BJ (cell line): ENCODE data around the gene FLACC1. TPM values are rescaled to one million over a fixed set of nuclear protein-coding genes. Genes with fewer than 3 reads are reported as not detected.

ENCODE experiments used
- CTCF ChIA-PET: fragments of 350-600 bp; formaldehyde crosslinking; extraction: SDS; loops from one replicate; lab custom pipeline; 2021; ENCODE audit warnings: antibody characterized with exemption, inconsistent platforms; lab: Yijun Ruan, JAX
- POLR2A ChIA-PET: fragments of 300-600 bp; sonication (Branson Sonifier 250); formaldehyde crosslinking; extraction: SDS; loops from one replicate; lab custom pipeline; 2021; ENCODE audit warnings: antibody characterized with exemption; lab: Charles Lee
- DNase-seq: peaks from one replicate; pipeline ENCODE4 v3.0.0-alpha.2; 2011; ENCODE audit warnings: low read depth
- H3K27me3 ChIP-seq: 2 replicates; pipeline ENCODE4 v1.6.0; 2011; ENCODE audit warnings: low read length; ENCODE audit not compliant: control insufficient read depth, insufficient read depth
- H3K36me3 ChIP-seq: 2 replicates; pipeline ENCODE4 v1.5.1; 2011; ENCODE audit warnings: low read length; ENCODE audit not compliant: control insufficient read depth, insufficient read depth
- H3K4me3 ChIP-seq: 2 replicates; pipeline ENCODE4 v1.5.1; 2011; ENCODE audit warnings: low read depth, mild to moderate bottlenecking, control low read depth, low read length
- CTCF ChIP-seq: IDR thresholded peaks from 2 replicates; pipeline ENCODE4 v1.5.1; 2011; ENCODE audit warnings: low read depth, mild to moderate bottlenecking, control low read depth, inconsistent platforms, low read length, moderate library complexity; ENCODE audit not compliant: insufficient read depth
- polyA plus RNA-seq: library from polyadenylated mRNA; depleted of rRNA; stranded (reverse); fragments of >200 nt; gene quantifications from 2 replicates; pipeline ENCODE4 v1.2.3, GENCODE V29; 2011

The FLACC1 gene
- polyA plus RNA-seq, 1 experiment, result 0.49 TPM

GRCh38 chr2:201363857-201364560, 6.9 kb upstream of the FLACC1 start:
- TF ChIP-seq CTCF, result peak; percentile 78
- ChIA-PET CTCF (interaction anchor here (0.9 to 2.5 kb wide), 7 partner anchors 13 to 134 kb away, joined by 3 to 15 read pairs (median 5); no protein-coding TSS in a partner anchor), POLR2A (no interaction called here)
- peaks cover 9% of the 10 kb centered on the region for H3K36me3 ChIP-seq
- DNase-seq, result no peak
- H3K27me3 ChIP-seq, result no peaks in the 10 kb centered on the region
- no peak overlapping the region for H3K4me3 ChIP-seq

- ChIA-PET CTCF (interaction anchor here (0.8 to 1.4 kb wide), 2 partner anchors 129 to 130 kb away, joined by 3 read pairs; no protein-coding TSS in a partner anchor), POLR2A (no interaction called here)
- H3K27me3 ChIP-seq, result no peaks in the 10 kb centered on the region
- H3K36me3 ChIP-seq, result peaks cover 13% of the 10 kb centered on the region
- H3K4me3 ChIP-seq, result no peak overlapping the region
- DNase-seq, result no peak
- TF ChIP-seq CTCF, result no peak
Measured at GRCh38 chr2:201362396-201362795, 5.3 kb upstream of the FLACC1 start.

GRCh38 chr2:201361078-201361733, 4.1 kb upstream of the FLACC1 start:
- peaks cover 13% of the 10 kb centered on the region for H3K36me3 ChIP-seq
- no peak overlapping the region for H3K4me3 ChIP-seq
- TF ChIP-seq CTCF, result no peak
- ChIA-PET CTCF (no interaction called here), POLR2A (no interaction called here)
- DNase-seq, result no peak
- H3K27me3 ChIP-seq, result no peaks in the 10 kb centered on the region

- CTCF ChIA-PET, result no interaction called here
- Histone ChIP-seq H3K36me3 (peaks cover 13% of the 10 kb centered on the region), H3K4me3 (no peak overlapping the region), H3K27me3 (no peaks in the 10 kb centered on the region)
- POLR2A ChIA-PET, result no interaction called here
- no peak for DNase-seq
- no peak for TF ChIP-seq CTCF
Measured at GRCh38 chr2:201360256-201360655, 3.1 kb upstream of the FLACC1 start.

- CTCF ChIA-PET, result no interaction called here
- POLR2A ChIA-PET, result no interaction called here
- no peak overlapping the region for H3K4me3 ChIP-seq
- no peak for DNase-seq
- TF ChIP-seq CTCF, result no peak
- no peaks in the 10 kb centered on the region for H3K27me3 ChIP-seq
- peaks cover 13% of the 10 kb centered on the region for H3K36me3 ChIP-seq
Measured at GRCh38 chr2:201358684-201359083, 1.5 kb upstream of the FLACC1 start.
